PFSK-1 (cell line): Measurements from ENCODE around the gene ASIC1.

Experiments used
- FOXP2 ChIP-seq: optimal IDR thresholded peaks from 2 replicates; pipeline ENCODE3; 2011; ENCODE audit warnings: borderline replicate concordance, control low read depth, inconsistent platforms; ENCODE audit not compliant: insufficient read depth; ENCODE audit errors: extremely low read length, extremely low read depth
- POLR2AphosphoS5 ChIP-seq: IDR thresholded peaks from 2 replicates; pipeline ENCODE4 v1.6.1; 2012; ENCODE audit warnings: low read depth, mild to moderate bottlenecking, control low read depth, low read length, moderate library complexity
- SIN3A ChIP-seq: IDR thresholded peaks from 2 replicates; pipeline ENCODE4 v1.6.1; 2012; ENCODE audit warnings: mild to moderate bottlenecking, low read length, moderate library complexity, borderline replicate concordance; ENCODE audit not compliant: insufficient read depth
- TAF1 ChIP-seq: IDR thresholded peaks from 2 replicates; pipeline ENCODE4 v1.6.1; 2012; ENCODE audit warnings: low read length, control low read depth, borderline replicate concordance; ENCODE audit not compliant: insufficient read depth
- TF ChIP-seq, protein P1 (sequence below), 2 experiments: IDR thresholded peaks; 2 replicates each; pipeline versions ENCODE4 v1.6.1 to v1.8.0; 2011 to 2012; ENCODE audit warnings: low read depth in 2 of 2, low read length in 2 of 2, control low read depth in 1 of 2, inconsistent platforms in 1 of 2, mild to moderate bottlenecking in 1 of 2, moderate library complexity in 1 of 2; ENCODE audit not compliant: insufficient read depth in 1 of 2

The ASIC1 gene

DNA sequence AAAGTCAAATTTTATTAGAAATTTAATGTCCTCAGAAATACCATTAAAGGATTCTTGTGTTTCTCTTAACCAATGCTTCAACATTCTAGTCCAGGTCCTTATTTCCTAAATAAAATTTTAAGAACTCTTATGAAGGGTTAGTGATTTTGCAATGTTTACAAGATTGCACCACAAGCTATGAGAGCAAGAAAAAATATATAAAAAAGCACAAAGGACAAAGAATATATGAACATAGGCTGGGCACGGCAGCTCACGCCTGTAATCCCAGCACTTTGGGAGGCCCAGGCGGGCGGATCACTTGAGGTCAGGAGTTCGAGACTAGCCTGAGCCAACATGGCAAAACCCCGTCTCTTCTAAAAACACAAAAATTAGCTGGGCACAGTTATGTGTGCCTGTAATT, 39.8 kb upstream of the ASIC1 start:
- TF ChIP-seq FOXP2 (no peak), TAF1 (no peak), POLR2AphosphoS5 (no peak), SIN3A (no peak)
- TF ChIP-seq, protein P1, sequence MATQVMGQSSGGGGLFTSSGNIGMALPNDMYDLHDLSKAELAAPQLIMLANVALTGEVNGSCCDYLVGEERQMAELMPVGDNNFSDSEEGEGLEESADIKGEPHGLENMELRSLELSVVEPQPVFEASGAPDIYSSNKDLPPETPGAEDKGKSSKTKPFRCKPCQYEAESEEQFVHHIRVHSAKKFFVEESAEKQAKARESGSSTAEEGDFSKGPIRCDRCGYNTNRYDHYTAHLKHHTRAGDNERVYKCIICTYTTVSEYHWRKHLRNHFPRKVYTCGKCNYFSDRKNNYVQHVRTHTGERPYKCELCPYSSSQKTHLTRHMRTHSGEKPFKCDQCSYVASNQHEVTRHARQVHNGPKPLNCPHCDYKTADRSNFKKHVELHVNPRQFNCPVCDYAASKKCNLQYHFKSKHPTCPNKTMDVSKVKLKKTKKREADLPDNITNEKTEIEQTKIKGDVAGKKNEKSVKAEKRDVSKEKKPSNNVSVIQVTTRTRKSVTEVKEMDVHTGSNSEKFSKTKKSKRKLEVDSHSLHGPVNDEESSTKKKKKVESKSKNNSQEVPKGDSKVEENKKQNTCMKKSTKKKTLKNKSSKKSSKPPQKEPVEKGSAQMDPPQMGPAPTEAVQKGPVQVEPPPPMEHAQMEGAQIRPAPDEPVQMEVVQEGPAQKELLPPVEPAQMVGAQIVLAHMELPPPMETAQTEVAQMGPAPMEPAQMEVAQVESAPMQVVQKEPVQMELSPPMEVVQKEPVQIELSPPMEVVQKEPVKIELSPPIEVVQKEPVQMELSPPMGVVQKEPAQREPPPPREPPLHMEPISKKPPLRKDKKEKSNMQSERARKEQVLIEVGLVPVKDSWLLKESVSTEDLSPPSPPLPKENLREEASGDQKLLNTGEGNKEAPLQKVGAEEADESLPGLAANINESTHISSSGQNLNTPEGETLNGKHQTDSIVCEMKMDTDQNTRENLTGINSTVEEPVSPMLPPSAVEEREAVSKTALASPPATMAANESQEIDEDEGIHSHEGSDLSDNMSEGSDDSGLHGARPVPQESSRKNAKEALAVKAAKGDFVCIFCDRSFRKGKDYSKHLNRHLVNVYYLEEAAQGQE (IDR thresholded peaks at IDR 0.05; ENCODE audit: insufficient read depth in 1 of 2, low read depth in 2 of 2, low read length in 2 of 2), result no peak

DNA sequence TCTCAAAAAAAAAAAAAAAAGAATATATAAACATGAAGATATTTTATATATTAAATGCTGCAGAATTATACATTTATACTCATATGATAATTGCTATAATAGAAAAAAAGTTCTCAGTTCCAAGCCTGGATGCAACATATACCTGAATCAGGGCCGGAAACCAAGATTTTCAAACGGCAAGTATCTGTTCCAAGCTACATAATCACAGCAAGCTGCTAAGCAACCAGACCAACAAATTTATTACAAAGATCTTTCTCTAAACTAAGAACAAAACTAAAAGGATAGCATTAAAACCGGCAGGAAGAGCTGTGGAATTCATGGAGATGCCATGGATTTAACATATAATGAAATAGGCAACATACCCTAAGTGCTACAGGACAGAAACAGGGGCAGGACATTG, 39.2 kb upstream of the ASIC1 start:
- TF ChIP-seq, protein P1 (IDR thresholded peaks at IDR 0.05; ENCODE audit: insufficient read depth in 1 of 2, low read depth in 2 of 2, low read length in 2 of 2), result no peak
- no peak for TF ChIP-seq SIN3A
- TF ChIP-seq POLR2AphosphoS5, result no peak
- TF ChIP-seq FOXP2, result no peak
- no peak for TF ChIP-seq TAF1

DNA sequence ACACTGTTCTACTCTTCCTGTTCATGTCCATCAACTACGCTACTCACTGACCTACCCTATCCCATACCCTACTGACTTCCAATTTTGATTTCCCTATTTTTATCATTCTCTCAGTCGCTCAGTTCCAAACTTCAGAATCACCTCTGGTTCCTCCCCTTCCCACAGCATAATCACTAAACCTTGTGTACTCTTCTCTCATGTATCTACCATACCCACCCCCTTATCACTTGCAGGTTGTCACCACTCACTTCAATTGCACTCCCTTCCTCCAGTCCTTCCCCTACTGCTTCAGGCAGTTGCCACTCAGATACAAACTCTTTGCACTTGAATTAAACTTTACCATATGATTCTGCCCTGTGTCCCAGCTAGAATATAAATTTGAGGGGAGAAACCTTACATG, 38.4 kb upstream of the ASIC1 start:
- TF ChIP-seq POLR2AphosphoS5 (no peak), TAF1 (no peak), SIN3A (no peak), FOXP2 (no peak)
- TF ChIP-seq, protein P1 (IDR thresholded peaks at IDR 0.05; ENCODE audit: insufficient read depth in 1 of 2, low read depth in 2 of 2, low read length in 2 of 2), result no peak

DNA sequence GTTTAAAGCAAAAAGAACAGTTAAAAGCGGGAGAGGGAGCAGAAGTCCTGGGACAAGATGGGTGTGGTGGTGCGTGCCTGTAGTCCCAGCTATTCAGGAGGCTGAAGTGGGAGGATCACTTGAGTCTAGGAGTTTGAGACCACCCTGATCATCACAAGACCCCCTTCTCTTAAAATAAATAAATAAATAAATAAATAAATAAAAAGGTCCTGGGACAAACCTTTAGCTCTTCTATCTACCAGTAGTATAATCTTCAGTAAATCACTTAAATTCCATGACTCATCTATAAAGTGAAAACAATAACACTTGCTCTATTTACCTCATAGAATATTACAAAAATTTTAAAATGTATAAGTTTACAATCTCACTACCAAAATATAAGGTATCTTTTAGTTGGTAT, 37.9 kb upstream of the ASIC1 start:
- no peak for TF ChIP-seq FOXP2
- TF ChIP-seq, protein P1 (IDR thresholded peaks at IDR 0.05; ENCODE audit: insufficient read depth in 1 of 2, low read depth in 2 of 2, low read length in 2 of 2), result no peak
- no peak for TF ChIP-seq TAF1
- no peak for TF ChIP-seq POLR2AphosphoS5

GRCh38 chr12:50021031-50021430, 36.4 kb upstream of the ASIC1 start:
- no peak for TF ChIP-seq POLR2AphosphoS5
- no peak for TF ChIP-seq FOXP2
- TF ChIP-seq TAF1, result no peak
- TF ChIP-seq, protein P1 (IDR thresholded peaks at IDR 0.05; ENCODE audit: insufficient read depth in 1 of 2, low read depth in 2 of 2, low read length in 2 of 2), result no peak
- no peak for TF ChIP-seq SIN3A
